Hepatocyte (in vitro differentiated cells): ENCODE results near the gene ZMAT2. TPM values are rescaled to one million over a fixed set of nuclear protein-coding genes. Genes with fewer than 3 reads are reported as not detected.
"Not testable (repeated sequence)": the region's sequence is repeated elsewhere in the genome, so short reads cannot be mapped to it uniquely, and the experiment has no call there.

Experiments used
- DNase-seq: peaks from one replicate; pipeline ENCODE4 v3.0.0-alpha.2; 2016; ENCODE audit warnings: low spot score
- H2AFZ ChIP-seq: fragments of 200-600 bp; sonication (generic); 2 replicates; pipeline ENCODE4 v1.6.0; 2016; ENCODE audit warnings: antibody characterized with exemption, mild to moderate bottlenecking
- H3K27ac ChIP-seq: fragments of 200-600 bp; sonication (generic); 2 replicates; pipeline ENCODE4 v1.5.1; 2016; ENCODE audit warnings: mild to moderate bottlenecking
- H3K27me3 ChIP-seq: fragments of 200-600 bp; sonication (generic); 2 replicates; pipeline ENCODE4 v1.6.1; 2016
- H3K36me3 ChIP-seq: fragments of 200-600 bp; sonication (generic); replicated peaks from 2 replicates; pipeline ENCODE4 v1.5.1; 2016; ENCODE audit warnings: low read depth; ENCODE audit not compliant: insufficient read depth
- H3K4me1 ChIP-seq: fragments of 200-600 bp; sonication (generic); 2 replicates; pipeline ENCODE4 v1.5.1; 2016; ENCODE audit warnings: mild to moderate bottlenecking, moderate library complexity; ENCODE audit not compliant: insufficient read depth
- H3K4me2 ChIP-seq: fragments of 200-600 bp; sonication (generic); 2 replicates; pipeline ENCODE4 v1.6.0; 2016
- H3K4me3 ChIP-seq: fragments of 200-600 bp; sonication (generic); 2 replicates; pipeline ENCODE4 v1.5.1; 2016; ENCODE audit warnings: mild to moderate bottlenecking
- H3K79me2 ChIP-seq: fragments of 200-600 bp; sonication (generic); 2 replicates; pipeline ENCODE4 v1.6.0; 2017; ENCODE audit warnings: mild to moderate bottlenecking
- H3K9me2 ChIP-seq: fragments of 200-600 bp; sonication (generic); replicated peaks from 2 replicates; pipeline ENCODE4 v1.6.0; 2017; ENCODE audit warnings: mild to moderate bottlenecking; ENCODE audit not compliant: insufficient read depth
- H3K9me3 ChIP-seq: fragments of 200-600 bp; sonication (generic); 2 replicates; pipeline ENCODE4 v1.5.1; 2016; ENCODE audit warnings: low read depth, mild to moderate bottlenecking
- H4K20me1 ChIP-seq: fragments of 200-600 bp; sonication (generic); 2 replicates; pipeline ENCODE4 v1.6.0; 2016; ENCODE audit warnings: mild to moderate bottlenecking; ENCODE audit not compliant: insufficient read depth, poor library complexity, severe bottlenecking
- EZH2 ChIP-seq: fragments of 200-600 bp; sonication (generic); IDR thresholded peaks from 2 replicates; pipeline ENCODE4 v1.6.1; 2016; ENCODE audit warnings: antibody characterized with exemption, mild to moderate bottlenecking, borderline replicate concordance
- EZH2phosphoT487 ChIP-seq: fragments of 200-600 bp; sonication (generic); IDR thresholded peaks from one replicate; pipeline ENCODE4 v1.6.1; 2018; ENCODE audit warnings: antibody characterized with exemption, mild to moderate bottlenecking, low read depth, moderate library complexity; ENCODE audit not compliant: unreplicated experiment, severe bottlenecking
- WGBS: methylation state at CpG from one replicate; pipeline ENCODE4 v1.1.6; 2016; ENCODE audit warnings: low lambda C conversion rate; ENCODE audit errors: missing lambda C conversion rate; 5-methylcytosine and 5-hydroxymethylcytosine counted together
- polyA plus RNA-seq: library from polyadenylated mRNA; unstranded; fragments of >200 nt; fragmentation: Nextera tagmentation; extraction: Ambion mirVana; gene quantifications from 2 replicates; pipeline ENCODE4 v1.2.1, GENCODE V29; 2016
- total RNA-seq: library from RNA; depleted of rRNA; stranded (reverse); fragments of >200 nt; gene quantifications from 2 replicates; pipeline ENCODE4 v1.2.3, GENCODE V29; 2014
- TF ChIP-seq, protein P1 (sequence below): fragments of 200-600 bp; sonication (generic); IDR thresholded peaks from 2 replicates; pipeline ENCODE4 v1.5.1; 2016; ENCODE audit warnings: antibody characterized with exemption, mild to moderate bottlenecking; ENCODE audit not compliant: poor library complexity

Gene ZMAT2
- total and polyA plus RNA-seq, 2 experiments from 2014 or later, result 29.5 to 40.9 TPM

- Histone ChIP-seq H3K79me2 (no peaks in the 10 kb centered on the region), H2AFZ (no peak overlapping the region), H3K9me3 (no peaks in the 10 kb centered on the region), H3K4me1 (peaks cover 5% of the 10 kb centered on the region), H4K20me1 (no peaks in the 10 kb centered on the region), H3K27me3 (no peaks in the 10 kb centered on the region), H3K27ac (no peak overlapping the region), H3K36me3 (no peaks in the 10 kb centered on the region), H3K4me3 (no peak overlapping the region), H3K4me2 (no peak overlapping the region), H3K9me2 (no peaks in the 10 kb centered on the region)
- no peak for DNase-seq
- WGBS, result 95% methylated on average over 4 of the region's 4 CpGs
- TF ChIP-seq EZH2, result no peak
- TF ChIP-seq, protein P1, sequence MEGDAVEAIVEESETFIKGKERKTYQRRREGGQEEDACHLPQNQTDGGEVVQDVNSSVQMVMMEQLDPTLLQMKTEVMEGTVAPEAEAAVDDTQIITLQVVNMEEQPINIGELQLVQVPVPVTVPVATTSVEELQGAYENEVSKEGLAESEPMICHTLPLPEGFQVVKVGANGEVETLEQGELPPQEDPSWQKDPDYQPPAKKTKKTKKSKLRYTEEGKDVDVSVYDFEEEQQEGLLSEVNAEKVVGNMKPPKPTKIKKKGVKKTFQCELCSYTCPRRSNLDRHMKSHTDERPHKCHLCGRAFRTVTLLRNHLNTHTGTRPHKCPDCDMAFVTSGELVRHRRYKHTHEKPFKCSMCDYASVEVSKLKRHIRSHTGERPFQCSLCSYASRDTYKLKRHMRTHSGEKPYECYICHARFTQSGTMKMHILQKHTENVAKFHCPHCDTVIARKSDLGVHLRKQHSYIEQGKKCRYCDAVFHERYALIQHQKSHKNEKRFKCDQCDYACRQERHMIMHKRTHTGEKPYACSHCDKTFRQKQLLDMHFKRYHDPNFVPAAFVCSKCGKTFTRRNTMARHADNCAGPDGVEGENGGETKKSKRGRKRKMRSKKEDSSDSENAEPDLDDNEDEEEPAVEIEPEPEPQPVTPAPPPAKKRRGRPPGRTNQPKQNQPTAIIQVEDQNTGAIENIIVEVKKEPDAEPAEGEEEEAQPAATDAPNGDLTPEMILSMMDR, result no peak
- no peak for TF ChIP-seq EZH2phosphoT487
Observed at GRCh38 chr5:140707812-140708211, 7.6 kb downstream of the ZMAT2 start.

DNA sequence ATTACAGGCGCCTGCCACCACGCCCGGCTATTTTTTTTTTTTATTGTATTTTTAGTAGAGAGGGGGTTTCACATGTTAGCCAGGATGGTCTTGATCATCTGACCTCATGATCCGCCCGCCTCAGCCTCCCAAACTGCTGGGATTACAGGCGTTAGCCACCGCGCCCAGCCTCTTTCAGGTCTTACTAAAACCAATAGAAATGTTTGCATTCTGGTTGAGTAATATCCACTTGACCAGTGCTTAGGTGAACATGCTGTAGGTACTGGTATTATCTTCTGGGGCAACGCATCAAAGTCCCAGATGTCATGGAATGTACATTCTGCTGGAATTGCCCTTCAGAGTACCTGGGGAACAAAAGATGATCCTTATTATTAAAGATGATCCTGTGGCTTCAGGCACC lies 8.5 kb downstream of the ZMAT2 start:
- not testable (repeated sequence) for H3K36me3 ChIP-seq, H2AFZ ChIP-seq, H3K9me3 ChIP-seq, H3K27me3 ChIP-seq, H3K4me2 ChIP-seq, DNase-seq, H3K79me2 ChIP-seq, H3K27ac ChIP-seq, H4K20me1 ChIP-seq, H3K4me3 ChIP-seq, H3K4me1 ChIP-seq, H3K9me2 ChIP-seq
- 87% methylated on average over 9 of the region's 9 CpGs for WGBS

DNA sequence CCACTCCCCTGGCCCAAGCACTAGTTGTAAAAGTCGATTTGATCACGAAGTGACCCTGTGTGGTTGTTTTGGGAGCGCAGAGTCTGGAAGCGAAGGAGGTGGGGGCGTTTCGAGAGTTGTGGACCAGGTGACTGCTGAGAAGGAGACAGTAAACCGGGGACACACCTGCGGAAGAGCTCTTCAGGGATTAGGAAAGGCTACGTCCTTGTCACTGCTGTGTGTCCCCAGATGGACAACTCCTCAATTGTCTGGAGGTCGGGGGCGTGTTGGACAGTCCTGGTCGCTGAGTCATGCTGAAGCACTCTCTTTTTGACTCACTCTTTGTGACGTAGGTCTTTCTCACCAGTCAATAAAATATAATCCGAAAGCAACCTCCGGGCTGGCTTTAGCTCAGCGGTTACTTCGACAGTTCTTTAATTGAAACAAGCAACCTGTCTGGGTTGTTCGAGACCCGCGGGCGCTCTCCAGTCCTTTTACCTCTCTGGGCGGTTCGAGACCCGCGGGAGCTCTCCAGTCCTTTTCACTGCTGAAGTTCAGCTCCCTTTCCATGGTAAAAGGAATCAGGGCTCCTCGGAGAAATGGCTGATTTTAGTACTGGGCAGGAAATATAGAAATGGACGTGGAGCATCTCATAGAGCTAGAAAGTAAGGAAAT lies 10.8 kb downstream of the ZMAT2 start:
- Histone ChIP-seq H4K20me1 (no peaks in the 10 kb centered on the region), H3K4me2 (peak overlapping the region; percentile 78), H3K79me2 (no peaks in the 10 kb centered on the region), H3K9me3 (no peaks in the 10 kb centered on the region), H3K27me3 (no peaks in the 10 kb centered on the region), H2AFZ (peak overlapping the region; percentile 50), H3K27ac (peak overlapping the region; percentile 88), H3K9me2 (no peaks in the 10 kb centered on the region), H3K4me3 (peak overlapping the region; percentile 22), H3K4me1 (peaks cover 5% of the 10 kb centered on the region), H3K36me3 (no peaks in the 10 kb centered on the region)
- 2% methylated on average over 27 of the region's 27 CpGs for whole genome bisulfite sequencing
- peak; percentile 95 for DNase-seq
- TF ChIP-seq EZH2 (no peak), EZH2phosphoT487 (no peak)
- TF ChIP-seq, protein P1, result no peak

DNA sequence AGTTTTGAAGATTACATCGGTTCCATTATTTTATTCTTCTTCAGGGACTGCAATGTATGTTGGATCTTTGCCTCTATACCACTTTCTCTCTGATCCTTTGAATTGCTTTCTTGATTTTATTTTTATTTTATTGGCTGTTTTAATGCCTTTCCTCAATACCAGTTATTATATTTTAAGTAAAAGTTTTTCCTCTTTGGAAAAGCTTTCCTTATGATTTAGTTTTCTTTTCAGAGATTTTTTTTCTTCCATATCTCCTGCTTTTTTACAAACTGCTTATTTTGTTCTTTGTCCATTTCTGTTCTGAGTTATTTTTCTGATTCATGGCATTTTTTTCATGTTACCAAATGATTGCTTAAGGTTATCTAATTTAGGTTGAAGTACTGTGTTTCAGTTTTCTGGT lies 11.5 kb downstream of the ZMAT2 start:
- no peak for DNase-seq
- no peak overlapping the region for H3K4me3 ChIP-seq
- no peaks in the 10 kb centered on the region for H3K27me3 ChIP-seq
- H2AFZ ChIP-seq, result no peak overlapping the region
- peaks cover 5% of the 10 kb centered on the region for H3K4me1 ChIP-seq
- H3K27ac ChIP-seq, result no peak overlapping the region
- WGBS, result 94% methylated on average over 1 of the region's 1 CpG
- H3K9me3 ChIP-seq, result no peaks in the 10 kb centered on the region
- TF ChIP-seq, protein P1, result no peak
- TF ChIP-seq EZH2 (no peak), EZH2phosphoT487 (no peak)
- H3K9me2 ChIP-seq, result no peaks in the 10 kb centered on the region
- H4K20me1 ChIP-seq, result no peaks in the 10 kb centered on the region
- H3K4me2 ChIP-seq, result peak overlapping the region; percentile 65
- H3K79me2 ChIP-seq, result no peaks in the 10 kb centered on the region
- H3K36me3 ChIP-seq, result no peaks in the 10 kb centered on the region
